ENCODE results near the gene ADH4. TPM values are rescaled to one million over a fixed set of nuclear protein-coding genes. Genes with fewer than 3 reads are reported as not detected.

Gene ADH4
- total RNA-seq, 3 donors from 2014 or later: 0.21 to 0.43 (median 0.30) TPM

GRCh38 chr4:99154658-99155342 lies 10.7 kb upstream of the ADH4 start:
- no peaks in the 10 kb centered on the region for H3K36me3 Mint-ChIP-seq (ENCODE audit: insufficient read depth)
- ATAC-seq: no peak
- no peak for DNase-seq
- no peak overlapping the region for H3K4me3 Mint-ChIP-seq
- H3K4me1 Mint-ChIP-seq (ENCODE audit: low read depth): peaks cover under 1% of the 10 kb centered on the region
- no peaks in the 10 kb centered on the region for H3K9me3 Mint-ChIP-seq
- peaks cover 3% of the 10 kb centered on the region for H3K27me3 Mint-ChIP-seq (ENCODE audit: low read depth)

DNA sequence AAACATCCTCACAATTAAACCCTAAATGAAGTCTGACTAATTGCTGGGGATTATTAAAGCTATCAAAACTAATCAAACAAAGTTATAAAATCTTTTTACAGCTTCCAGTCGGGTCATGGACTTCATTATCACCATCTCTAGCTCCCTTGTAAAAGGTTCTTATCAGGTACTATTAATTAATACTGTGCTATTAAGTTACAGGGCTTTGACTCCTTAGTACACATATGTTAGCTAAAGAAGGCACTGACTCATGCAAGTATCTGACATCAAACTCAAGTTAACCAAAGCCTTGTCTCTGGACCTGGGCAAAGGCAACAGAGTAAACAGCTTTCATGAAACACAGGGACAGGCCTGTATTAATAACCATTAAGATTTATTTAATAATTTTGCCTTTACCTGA lies 7.9 kb upstream of the ADH4 start:
- no peak for DNase-seq
- Mint-ChIP-seq H3K36me3 (ENCODE audit: insufficient read depth) (no peaks in the 10 kb centered on the region), H3K9me3 (no peaks in the 10 kb centered on the region), H3K27me3 (ENCODE audit: low read depth) (peaks cover 3% of the 10 kb centered on the region), H3K4me1 (ENCODE audit: low read depth) (peaks cover 4% of the 10 kb centered on the region), H3K4me3 (no peak overlapping the region)
- ATAC-seq: no peak

DNA sequence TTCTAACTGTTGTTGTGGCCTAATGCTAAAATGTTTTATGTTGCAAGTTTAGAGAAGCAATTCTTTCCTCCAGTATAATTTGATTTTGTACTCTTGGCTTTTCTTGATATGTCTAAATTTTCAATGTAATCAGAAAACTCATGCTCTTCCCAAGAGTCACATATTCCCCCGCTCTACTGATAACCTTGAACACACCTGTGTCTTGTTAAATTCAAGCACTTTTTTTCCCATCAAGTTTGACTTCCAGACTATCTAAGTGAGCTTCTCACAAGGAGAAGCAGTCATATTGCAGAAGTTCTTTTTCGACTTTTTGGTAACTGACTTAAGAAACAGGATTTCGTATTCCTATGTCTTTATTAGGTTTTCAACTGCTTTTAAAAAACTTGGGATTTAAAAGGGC lies 7.4 kb upstream of the ADH4 start:
- ATAC-seq: no peak
- H3K36me3 Mint-ChIP-seq (ENCODE audit: insufficient read depth): no peaks in the 10 kb centered on the region
- no peak overlapping the region for H3K4me3 Mint-ChIP-seq
- H3K4me1 Mint-ChIP-seq (ENCODE audit: low read depth): peaks cover 4% of the 10 kb centered on the region
- peaks cover 3% of the 10 kb centered on the region for H3K27me3 Mint-ChIP-seq (ENCODE audit: low read depth)
- DNase-seq: no peak
- H3K9me3 Mint-ChIP-seq: no peaks in the 10 kb centered on the region

DNA sequence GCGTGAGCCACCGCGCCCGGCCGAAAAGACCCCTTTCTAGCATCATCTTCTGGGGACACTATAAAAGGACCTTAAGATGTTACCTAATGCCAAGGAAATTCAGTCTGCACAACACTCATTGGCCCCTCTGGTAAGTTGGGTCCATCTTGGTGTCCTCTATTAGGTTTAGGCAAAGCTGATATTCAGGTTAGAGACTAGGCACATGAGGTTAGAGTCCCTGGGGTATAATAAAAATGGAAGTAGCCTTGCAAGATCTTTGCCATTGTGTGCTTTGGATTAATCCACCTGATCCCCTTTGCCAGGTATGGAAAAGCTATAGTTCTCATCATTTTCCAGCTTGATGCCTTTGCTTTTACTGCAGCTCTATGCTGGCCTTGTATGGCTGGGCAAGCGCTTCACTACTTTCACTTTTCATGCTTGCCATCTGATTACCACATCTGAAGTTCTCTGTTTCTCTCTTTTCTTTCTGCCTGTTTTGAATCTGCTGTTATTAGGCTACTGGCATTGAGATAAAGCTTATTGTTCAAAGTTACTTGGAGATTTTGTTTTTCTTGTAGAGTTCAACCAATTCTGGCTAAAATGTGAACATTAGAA lies 5.4 kb upstream of the ADH4 start:
- Mint-ChIP-seq H3K36me3 (ENCODE audit: insufficient read depth) (no peaks in the 10 kb centered on the region), H3K27me3 (ENCODE audit: low read depth) (peaks cover under 1% of the 10 kb centered on the region), H3K4me1 (ENCODE audit: low read depth) (peaks cover 4% of the 10 kb centered on the region), H3K4me3 (no peak overlapping the region), H3K9me3 (no peaks in the 10 kb centered on the region)
- DNase-seq: no peak
- no peak for ATAC-seq

GRCh38 chr4:99148550-99148949 lies 4.5 kb upstream of the ADH4 start:
- peaks cover 4% of the 10 kb centered on the region for H3K4me1 Mint-ChIP-seq (ENCODE audit: low read depth)
- DNase-seq (no peak), ATAC-seq (no peak)
- no peaks in the 10 kb centered on the region for H3K9me3 Mint-ChIP-seq
- H3K36me3 Mint-ChIP-seq (ENCODE audit: insufficient read depth): no peaks in the 10 kb centered on the region
- no peaks in the 10 kb centered on the region for H3K27me3 Mint-ChIP-seq (ENCODE audit: low read depth)
- H3K4me3 Mint-ChIP-seq: no peak overlapping the region

- H3K9me3 Mint-ChIP-seq: no peaks in the 10 kb centered on the region
- no peaks in the 10 kb centered on the region for H3K36me3 Mint-ChIP-seq (ENCODE audit: insufficient read depth)
- H3K4me3 Mint-ChIP-seq: no peak overlapping the region
- no peaks in the 10 kb centered on the region for H3K27me3 Mint-ChIP-seq (ENCODE audit: low read depth)
- peaks cover 1% of the 10 kb centered on the region for H3K4me1 Mint-ChIP-seq (ENCODE audit: low read depth)
- DNase-seq (no peak), ATAC-seq (no peak)
Observed at GRCh38 chr4:99144587-99144986, 490 bp upstream of the ADH4 start.

DNA sequence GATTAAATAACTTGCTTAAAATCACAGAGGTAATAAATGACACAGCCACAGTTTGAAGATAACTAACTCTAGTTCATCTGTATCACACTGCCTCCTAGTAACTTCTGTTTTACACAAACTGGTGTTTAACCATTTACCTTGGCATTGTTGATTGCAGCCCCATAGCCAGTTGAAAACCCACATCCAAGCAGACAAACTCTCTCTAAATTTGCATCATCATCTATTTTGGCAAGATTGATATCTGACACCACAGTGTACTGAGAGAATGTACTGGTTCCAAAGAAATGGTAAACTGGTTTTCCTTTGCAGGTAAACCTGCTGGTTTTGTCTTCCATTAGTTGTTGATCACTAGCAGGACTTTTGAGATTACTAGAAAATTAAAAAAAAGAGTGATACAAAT lies 7.8 kb downstream of the ADH4 start:
- DNase-seq: no peak
- Mint-ChIP-seq H3K4me1 (ENCODE audit: low read depth) (no peaks in the 10 kb centered on the region), H3K36me3 (ENCODE audit: insufficient read depth) (no peaks in the 10 kb centered on the region), H3K27me3 (ENCODE audit: low read depth) (peaks cover 6% of the 10 kb centered on the region), H3K9me3 (no peaks in the 10 kb centered on the region), H3K4me3 (no peak overlapping the region)
- no peak for ATAC-seq

DNA sequence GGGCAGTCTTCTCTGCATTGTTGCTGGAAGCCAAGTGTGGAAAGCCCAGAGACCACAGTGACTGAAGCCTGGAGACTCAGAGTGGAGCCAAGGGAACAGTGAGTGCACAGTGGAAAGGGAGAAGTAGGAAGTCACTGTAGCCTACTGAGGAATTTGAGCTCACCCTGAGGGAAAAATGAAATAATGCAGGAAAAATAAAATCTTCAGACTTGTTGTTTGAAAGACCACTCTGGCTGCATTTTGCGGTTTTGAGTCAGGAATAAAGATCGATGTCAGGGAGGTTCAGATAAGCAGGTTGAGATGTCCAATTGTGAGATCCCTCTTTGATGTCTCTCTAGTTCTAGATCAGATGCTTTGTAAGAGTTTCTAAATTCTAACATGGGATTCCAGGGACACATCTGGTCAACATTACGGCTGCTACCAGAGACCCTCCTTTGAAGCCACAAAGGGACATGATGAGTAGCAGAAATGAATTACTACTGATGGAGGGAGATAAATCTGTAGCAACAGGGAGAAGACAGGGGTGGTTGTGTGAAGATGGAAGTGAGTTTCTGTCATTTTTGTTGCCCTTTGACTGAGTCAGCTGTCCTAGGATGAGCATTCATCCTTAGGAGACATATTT lies 8.4 kb downstream of the ADH4 start:
- Mint-ChIP-seq H3K4me3 (no peak overlapping the region), H3K36me3 (ENCODE audit: insufficient read depth) (no peaks in the 10 kb centered on the region), H3K27me3 (ENCODE audit: low read depth) (peaks cover 6% of the 10 kb centered on the region), H3K4me1 (ENCODE audit: low read depth) (no peaks in the 10 kb centered on the region), H3K9me3 (no peaks in the 10 kb centered on the region)
- ATAC-seq: no peak
- no peak for DNase-seq

- H3K4me3 Mint-ChIP-seq: no peak overlapping the region
- ATAC-seq (no peak), DNase-seq (no peak)
- H3K27me3 Mint-ChIP-seq (ENCODE audit: low read depth): peaks cover 6% of the 10 kb centered on the region
- no peaks in the 10 kb centered on the region for H3K9me3 Mint-ChIP-seq
- H3K36me3 Mint-ChIP-seq (ENCODE audit: insufficient read depth): no peaks in the 10 kb centered on the region
- H3K4me1 Mint-ChIP-seq (ENCODE audit: low read depth): no peaks in the 10 kb centered on the region
Observed at GRCh38 chr4:99134586-99134985, 9.5 kb downstream of the ADH4 start.

DNA sequence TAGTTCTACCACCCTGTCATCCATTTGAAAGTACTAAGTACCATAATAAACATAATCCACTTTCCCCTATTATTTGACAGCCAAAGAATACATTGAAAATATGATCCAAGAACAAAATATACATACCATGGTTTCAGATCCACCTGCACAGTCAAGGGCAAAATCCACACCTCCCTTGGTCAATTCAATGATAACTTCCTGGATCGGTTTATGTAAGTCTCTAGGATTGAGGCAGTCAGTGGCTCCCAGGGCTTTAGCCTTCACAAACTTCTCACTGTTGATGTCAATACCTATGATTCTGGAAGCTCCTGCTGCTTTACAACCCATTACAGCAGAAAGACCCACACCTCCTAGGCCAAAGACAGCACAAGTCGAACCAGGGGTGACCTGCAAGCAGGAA lies 12.7 kb downstream of the ADH4 start:
- Mint-ChIP-seq H3K4me3 (no peak overlapping the region), H3K27me3 (ENCODE audit: low read depth) (peaks cover 6% of the 10 kb centered on the region), H3K9me3 (no peaks in the 10 kb centered on the region), H3K36me3 (ENCODE audit: insufficient read depth) (no peaks in the 10 kb centered on the region), H3K4me1 (ENCODE audit: low read depth) (no peaks in the 10 kb centered on the region)
- ATAC-seq: no peak
- no peak for DNase-seq

DNA sequence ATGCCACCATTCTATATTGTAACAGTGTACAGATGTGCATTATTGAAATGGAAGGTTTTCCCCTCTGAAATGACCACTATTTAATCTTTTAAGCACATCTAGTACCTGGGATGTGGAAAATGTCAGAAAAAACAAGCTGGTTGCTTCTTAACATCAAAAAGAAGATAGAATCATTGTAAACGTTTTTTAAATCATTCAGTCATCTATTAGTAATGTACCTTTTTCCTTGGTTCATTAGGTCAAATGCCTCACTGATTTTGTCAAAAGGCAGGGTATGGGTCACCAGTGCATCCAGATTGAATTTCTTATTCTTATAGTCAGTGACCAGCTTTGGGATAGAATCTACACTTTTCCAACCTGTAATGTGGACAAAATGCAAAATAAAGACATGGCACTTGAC lies 17.7 kb downstream of the ADH4 start:
- H3K27me3 Mint-ChIP-seq (ENCODE audit: low read depth): peaks cover 5% of the 10 kb centered on the region

DNA sequence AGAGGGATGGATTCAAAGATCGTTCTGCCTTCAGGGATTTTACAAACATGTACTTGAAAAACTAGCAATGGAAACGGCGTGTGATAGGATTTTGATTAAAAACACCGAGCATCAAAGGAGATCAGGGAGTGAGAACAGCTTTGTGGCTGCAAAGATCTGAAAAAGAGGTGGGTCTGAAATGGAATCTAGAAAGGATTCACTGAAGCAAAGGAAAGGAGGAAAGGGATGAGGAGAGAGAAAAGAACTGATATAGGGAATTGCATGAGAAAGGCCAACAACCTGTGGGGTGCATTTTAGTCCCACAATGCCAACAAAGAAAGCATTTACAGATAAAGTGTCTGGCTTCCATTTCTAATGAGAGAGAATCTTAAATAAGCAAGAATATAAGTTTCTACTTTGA lies 23.1 kb downstream of the ADH4 start:
- Mint-ChIP-seq H3K36me3 (ENCODE audit: insufficient read depth) (no peaks in the 10 kb centered on the region), H3K27me3 (ENCODE audit: low read depth) (peaks cover 7% of the 10 kb centered on the region), H3K4me3 (no peak overlapping the region), H3K4me1 (ENCODE audit: low read depth) (peaks cover 2% of the 10 kb centered on the region), H3K9me3 (no peaks in the 10 kb centered on the region)
- no peak for DNase-seq
- ATAC-seq: no peak

More for the DNA sequence above, 17.7 kb downstream of the ADH4 start:
- ATAC-seq: no peak
- Mint-ChIP-seq H3K4me3 (no peak overlapping the region), H3K36me3 (ENCODE audit: insufficient read depth) (no peaks in the 10 kb centered on the region), H3K9me3 (no peaks in the 10 kb centered on the region), H3K4me1 (ENCODE audit: low read depth) (no peaks in the 10 kb centered on the region)
- DNase-seq: no peak

DNA sequence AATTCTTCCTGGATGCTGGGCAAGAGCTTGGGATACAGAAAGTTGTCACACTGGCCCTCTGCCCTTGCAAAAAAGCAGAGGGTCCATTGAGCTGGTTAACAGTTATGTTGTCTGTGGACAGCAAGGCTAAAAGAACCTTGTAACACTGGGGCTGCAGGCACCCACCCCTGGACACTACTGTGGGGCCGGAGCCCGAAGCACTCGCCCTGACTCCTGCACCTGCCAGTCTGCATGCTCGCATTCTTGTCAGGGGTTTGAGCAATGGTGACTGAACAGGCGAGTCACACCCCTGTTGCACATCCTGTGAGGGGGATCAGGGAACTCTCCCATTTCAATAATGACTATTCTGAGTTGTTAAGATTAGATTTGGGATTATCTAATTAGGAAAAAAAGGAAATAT lies 23.6 kb downstream of the ADH4 start:
- Mint-ChIP-seq H3K36me3 (ENCODE audit: insufficient read depth) (no peaks in the 10 kb centered on the region), H3K27me3 (ENCODE audit: low read depth) (peaks cover 7% of the 10 kb centered on the region), H3K4me3 (no peak overlapping the region), H3K9me3 (no peaks in the 10 kb centered on the region), H3K4me1 (ENCODE audit: low read depth) (peaks cover 2% of the 10 kb centered on the region)
- ATAC-seq (no peak), DNase-seq (no peak)

- Mint-ChIP-seq H3K9me3 (no peaks in the 10 kb centered on the region), H3K4me3 (no peak overlapping the region), H3K36me3 (ENCODE audit: insufficient read depth) (no peaks in the 10 kb centered on the region), H3K4me1 (ENCODE audit: low read depth) (peaks cover 2% of the 10 kb centered on the region), H3K27me3 (ENCODE audit: low read depth) (peaks cover 7% of the 10 kb centered on the region)
- DNase-seq (no peak), ATAC-seq (no peak)
Observed at GRCh38 chr4:99117876-99118693, 26.0 kb downstream of the ADH4 start.
